Hypothalamus (tissue), 51 donors: Measurements from ENCODE around the gene SELL.
"Not testable (repeated sequence)": the region's sequence is repeated elsewhere in the genome, so short reads cannot be mapped to it uniquely, and the experiment has no call there.

ENCODE experiments used
- DNase-seq, 51 donors: peaks; one replicate each; lab custom pipeline; 2025; lab: John Stamatoyannopoulos, UW

The SELL gene

GRCh38 chr1:169707912-169708604 is 3.4 kb downstream of the SELL start:
- DNase-seq, result peak in 1 of 51 donors; percentile 79

GRCh38 chr1:169704797-169705196 is 6.6 kb downstream of the SELL start:
- no peak for DNase-seq

GRCh38 chr1:169701261-169702005 is 10.0 kb downstream of the SELL start:
- no peak for DNase-seq

- DNase-seq, result no peak
These were observed 11.7 kb downstream of the SELL start for GRCh38 chr1:169699707-169700106.

GRCh38 chr1:169698976-169699375 is 12.4 kb downstream of the SELL start:
- DNase-seq, result no peak

GRCh38 chr1:169697755-169698154 is 13.7 kb downstream of the SELL start:
- DNase-seq, result no peak

- no peak for DNase-seq
These were observed 14.9 kb downstream of the SELL start for GRCh38 chr1:169696273-169697100.

- peak in 1 of 51 donors; percentile 2 for DNase-seq
These were observed 16.9 kb downstream of the SELL start for GRCh38 chr1:169694304-169695075.

GRCh38 chr1:169692756-169693460 is 18.5 kb downstream of the SELL start:
- DNase-seq, result no peak

GRCh38 chr1:169690489-169690888 is 20.9 kb downstream of the SELL start:
- DNase-seq, result peak in 1 of 51 donors; percentile 27

GRCh38 chr1:169689395-169689794 is 22.0 kb downstream of the SELL start:
- no peak for DNase-seq

- DNase-seq, result not testable (repeated sequence)
These were observed 23.0 kb downstream of the SELL start for GRCh38 chr1:169688377-169688776.

GRCh38 chr1:169683661-169684060 is 27.8 kb downstream of the SELL start:
- DNase-seq, result no peak

- not testable (repeated sequence) for DNase-seq
These were observed 28.3 kb downstream of the SELL start for GRCh38 chr1:169683168-169683567.

GRCh38 chr1:169682071-169682470 is 29.3 kb downstream of the SELL start:
- no peak for DNase-seq

GRCh38 chr1:169681140-169681539 is 30.3 kb downstream of the SELL start:
- DNase-seq, result no peak

GRCh38 chr1:169680377-169681019 is 30.9 kb downstream of the SELL start:
- DNase-seq, result no peak

- no peak for DNase-seq
These were observed 31.7 kb downstream of the SELL start for GRCh38 chr1:169679692-169680091.

GRCh38 chr1:169676001-169676400 is 35.4 kb downstream of the SELL start:
- no peak for DNase-seq
